GM12873 (cell line): Measurements from ENCODE around the gene PODN.

ENCODE experiments used
- TF ChIP-seq, protein P1 (sequence below): IDR thresholded peaks from 2 replicates; pipeline ENCODE4 v1.5.1; 2012; ENCODE audit warnings: low read depth, mild to moderate bottlenecking, moderate library complexity, low read length, control low read depth; ENCODE audit not compliant: insufficient read depth; ENCODE audit errors: missing control alignments

PODN gene

DNA sequence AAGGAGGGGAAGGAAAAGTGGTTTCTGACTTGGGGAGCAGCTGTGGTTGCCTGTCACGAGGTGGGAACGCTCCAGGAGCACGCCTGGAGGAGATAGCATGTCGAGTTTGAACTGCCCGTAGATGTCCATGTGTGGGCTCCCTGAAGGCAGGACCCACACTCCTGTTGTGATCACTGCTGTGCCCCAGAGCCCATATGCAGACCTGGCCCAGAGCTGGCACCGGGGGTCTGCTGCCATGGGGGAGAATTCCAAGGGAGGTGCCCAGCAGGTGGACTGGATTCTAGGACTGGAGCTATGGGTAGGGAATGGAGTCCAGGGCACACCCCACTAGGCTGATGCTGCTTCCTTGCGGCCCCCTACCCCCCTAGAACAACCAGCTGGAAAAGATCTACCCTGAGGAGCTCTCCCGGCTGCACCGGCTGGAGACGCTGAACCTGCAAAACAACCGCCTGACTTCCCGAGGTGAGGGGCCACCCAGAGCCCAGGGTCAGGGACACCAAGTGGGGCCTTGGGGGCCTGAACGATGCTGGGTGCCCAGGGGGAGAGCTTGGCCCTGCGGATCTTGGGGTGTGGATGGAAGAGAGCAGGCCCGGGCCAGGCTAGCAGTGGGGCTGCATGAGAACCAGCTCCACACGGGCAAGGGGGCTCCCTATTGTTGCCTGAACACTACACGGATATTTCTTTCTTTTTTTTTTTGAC is 9.3 kb downstream of the PODN start:
- TF ChIP-seq, protein P1, sequence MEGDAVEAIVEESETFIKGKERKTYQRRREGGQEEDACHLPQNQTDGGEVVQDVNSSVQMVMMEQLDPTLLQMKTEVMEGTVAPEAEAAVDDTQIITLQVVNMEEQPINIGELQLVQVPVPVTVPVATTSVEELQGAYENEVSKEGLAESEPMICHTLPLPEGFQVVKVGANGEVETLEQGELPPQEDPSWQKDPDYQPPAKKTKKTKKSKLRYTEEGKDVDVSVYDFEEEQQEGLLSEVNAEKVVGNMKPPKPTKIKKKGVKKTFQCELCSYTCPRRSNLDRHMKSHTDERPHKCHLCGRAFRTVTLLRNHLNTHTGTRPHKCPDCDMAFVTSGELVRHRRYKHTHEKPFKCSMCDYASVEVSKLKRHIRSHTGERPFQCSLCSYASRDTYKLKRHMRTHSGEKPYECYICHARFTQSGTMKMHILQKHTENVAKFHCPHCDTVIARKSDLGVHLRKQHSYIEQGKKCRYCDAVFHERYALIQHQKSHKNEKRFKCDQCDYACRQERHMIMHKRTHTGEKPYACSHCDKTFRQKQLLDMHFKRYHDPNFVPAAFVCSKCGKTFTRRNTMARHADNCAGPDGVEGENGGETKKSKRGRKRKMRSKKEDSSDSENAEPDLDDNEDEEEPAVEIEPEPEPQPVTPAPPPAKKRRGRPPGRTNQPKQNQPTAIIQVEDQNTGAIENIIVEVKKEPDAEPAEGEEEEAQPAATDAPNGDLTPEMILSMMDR = no peak

DNA sequence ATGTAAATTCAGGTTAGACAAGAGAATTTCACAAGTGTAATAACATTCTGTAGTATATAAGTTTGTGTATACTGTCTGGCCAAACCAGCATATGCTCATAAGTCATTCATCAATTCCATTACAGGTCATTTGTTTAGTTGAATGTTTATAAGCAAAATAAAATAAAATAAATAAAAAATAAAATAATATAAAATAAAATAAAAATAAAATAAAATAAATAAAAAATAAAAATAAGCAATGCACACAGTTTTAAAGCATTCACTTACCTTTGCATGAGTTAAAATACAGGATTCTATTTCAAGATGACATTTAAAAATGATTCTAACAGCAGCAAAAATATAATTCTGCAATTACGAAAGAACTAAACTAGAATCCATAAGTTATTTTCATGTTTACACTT is 9.9 kb downstream of the PODN start:
- TF ChIP-seq, protein P1 = no peak

DNA sequence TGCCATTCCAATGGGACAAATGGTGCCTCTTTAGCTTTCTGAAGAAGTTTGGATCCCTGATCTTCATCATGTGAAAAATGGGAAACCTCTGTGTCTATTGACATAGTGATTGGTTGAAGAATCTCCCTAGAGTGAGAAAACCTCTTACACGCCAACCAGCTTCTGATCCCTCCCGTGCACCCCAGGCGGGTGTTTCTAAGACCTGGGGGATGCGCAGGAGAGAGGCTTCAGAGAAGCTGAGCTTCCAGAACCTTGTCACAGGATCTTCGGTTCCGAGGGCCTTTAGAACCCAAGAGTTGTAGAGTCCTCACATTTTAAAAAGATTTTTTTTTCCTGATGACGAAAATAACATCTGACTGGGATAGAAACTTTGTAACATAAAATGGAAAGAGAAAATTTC is 11.3 kb downstream of the PODN start:
- TF ChIP-seq, protein P1 = no peak

DNA sequence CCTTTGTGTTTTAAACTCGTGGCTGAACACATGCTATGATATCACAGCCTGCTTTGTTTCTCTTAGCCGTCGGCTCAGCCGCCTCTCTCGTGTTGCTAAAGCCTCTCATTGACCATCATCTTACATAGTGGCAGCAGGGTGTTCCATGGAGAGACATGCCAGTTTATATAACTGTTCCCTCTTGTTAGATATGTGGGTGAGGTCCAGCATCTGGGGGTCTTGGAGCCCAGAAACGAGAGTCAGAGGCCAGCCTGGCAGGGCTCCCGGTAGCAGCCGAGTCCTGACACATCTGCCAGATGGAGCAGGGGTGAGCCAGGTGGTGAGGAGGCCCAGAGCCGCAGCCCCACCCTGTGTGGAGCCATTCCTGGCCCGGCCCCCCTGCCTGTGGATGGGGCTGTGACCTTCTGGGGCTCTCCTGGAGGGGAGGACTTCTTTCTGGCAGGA is 11.9 kb downstream of the PODN start:
- TF ChIP-seq, protein P1 = no peak

DNA sequence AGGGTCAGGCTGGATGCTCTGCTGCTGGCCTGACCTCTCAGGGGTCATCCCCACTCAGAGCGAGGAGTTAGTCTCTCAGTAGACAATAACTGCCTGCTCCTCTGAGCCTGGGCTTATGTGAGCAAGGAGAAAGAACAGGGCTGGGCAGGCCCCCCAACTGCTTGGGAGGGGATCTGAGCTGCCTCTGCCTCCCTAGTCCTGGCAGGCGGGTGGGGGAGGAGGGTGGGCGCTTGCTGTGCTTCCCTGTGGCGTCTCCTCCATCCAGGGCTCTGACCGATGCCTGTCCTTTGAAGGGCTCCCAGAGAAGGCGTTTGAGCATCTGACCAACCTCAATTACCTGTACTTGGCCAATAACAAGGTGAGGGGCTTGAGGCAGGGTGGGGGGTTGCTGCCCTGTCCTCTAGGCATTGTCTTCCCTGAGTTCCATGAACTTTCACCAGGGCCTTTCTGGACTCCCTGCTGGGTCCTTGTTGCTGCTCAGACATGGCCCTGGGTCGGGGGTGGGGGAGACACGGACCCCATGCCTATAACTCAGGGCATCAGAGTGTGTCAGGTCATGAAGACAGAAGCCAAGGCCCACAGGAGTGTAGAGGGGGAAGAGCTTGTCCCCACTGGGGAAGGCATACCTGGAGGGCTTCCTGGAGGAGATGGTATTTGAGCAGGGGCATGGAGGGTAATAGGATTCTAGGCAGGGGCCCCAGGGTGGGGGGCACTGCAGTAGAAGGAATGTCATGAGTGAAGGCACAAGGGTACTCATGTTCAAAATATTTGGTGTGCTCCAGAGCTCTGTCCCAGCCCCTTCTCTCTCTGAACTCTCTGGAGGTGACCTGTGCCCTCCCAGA is 12.5 kb downstream of the PODN start:
- TF ChIP-seq, protein P1 = no peak

DNA sequence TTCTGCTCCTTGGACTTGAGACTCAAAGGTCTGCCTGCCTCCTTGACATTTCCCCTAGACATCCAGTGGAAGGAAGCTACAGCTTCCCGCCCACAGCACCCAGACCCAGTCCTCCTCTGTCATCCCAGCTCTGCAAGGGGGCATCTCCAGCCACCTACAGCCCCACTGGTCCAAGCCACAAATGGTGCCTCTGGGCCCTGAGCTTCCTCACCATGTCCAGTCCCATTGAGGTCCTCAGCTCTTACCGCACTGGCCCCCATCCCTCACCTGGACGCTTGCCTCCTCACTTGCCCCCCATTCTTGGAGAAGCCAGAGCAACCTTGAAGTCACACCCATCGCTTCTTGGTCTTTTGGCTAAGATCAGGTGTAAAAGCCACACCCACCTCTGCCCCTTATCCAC is 13.2 kb downstream of the PODN start:
- TF ChIP-seq, protein P1 = no peak

DNA sequence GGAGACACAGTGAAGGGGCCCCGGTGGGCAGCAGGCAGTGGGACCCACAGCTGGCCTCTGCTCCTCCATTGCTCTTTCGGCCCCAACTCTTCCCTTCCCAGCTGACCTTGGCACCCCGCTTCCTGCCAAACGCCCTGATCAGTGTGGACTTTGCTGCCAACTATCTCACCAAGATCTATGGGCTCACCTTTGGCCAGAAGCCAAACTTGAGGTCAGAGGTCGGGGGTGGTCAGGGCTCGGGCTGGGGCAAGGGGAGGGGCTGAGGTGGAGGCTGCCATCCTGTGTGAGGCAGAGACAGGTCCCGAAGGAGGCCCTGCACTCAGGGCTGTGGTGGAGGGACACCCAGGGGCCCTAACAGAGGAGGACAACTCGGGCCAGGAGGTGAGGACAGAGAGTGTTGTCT is 13.7 kb downstream of the PODN start:
- TF ChIP-seq, protein P1 = no peak
